ENCODE data around the gene TMEM169. TPM values are rescaled to one million over a fixed set of nuclear protein-coding genes. Genes with fewer than 3 reads are reported as not detected.
A peak's percentile ranks its signal among the peaks of the same experiment; 100 is the strongest.
"Not testable (repeated sequence)": the region's sequence is repeated elsewhere in the genome, so short reads cannot be mapped to it uniquely, and the experiment has no call there.

Gene TMEM169
- total RNA-seq, 1 experiment from 2014 or later: 8.2 TPM

DNA sequence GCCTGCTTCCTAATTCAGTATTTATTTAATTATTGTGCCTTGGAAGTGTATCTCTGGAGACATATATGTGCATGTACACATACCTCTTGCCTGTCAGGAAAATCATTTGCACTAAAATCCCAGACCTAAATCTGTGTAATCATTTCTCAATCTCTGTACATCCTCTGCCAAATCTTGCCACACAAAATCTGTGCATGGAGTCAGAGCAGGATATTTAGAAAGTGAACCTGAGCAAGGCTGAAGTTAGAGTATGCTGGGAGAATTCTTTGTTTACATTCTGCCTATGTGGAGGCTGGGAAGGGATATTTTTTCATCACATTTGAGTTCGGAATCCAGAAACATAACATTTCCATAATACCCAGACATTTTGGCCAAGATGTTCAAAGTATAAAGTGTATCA lies 36.8 kb downstream of the TMEM169 start:
- no peak for DNase-seq
- Histone ChIP-seq H3K36me3 (peaks cover 96% of the 10 kb centered on the region), H3K27ac (no peak overlapping the region), H3K4me1 (peaks cover 23% of the 10 kb centered on the region), H3K9me3 (replicated peaks) (no peaks in the 10 kb centered on the region), H3K27me3 (no peaks in the 10 kb centered on the region), H3K4me3 (no peak overlapping the region)

DNA sequence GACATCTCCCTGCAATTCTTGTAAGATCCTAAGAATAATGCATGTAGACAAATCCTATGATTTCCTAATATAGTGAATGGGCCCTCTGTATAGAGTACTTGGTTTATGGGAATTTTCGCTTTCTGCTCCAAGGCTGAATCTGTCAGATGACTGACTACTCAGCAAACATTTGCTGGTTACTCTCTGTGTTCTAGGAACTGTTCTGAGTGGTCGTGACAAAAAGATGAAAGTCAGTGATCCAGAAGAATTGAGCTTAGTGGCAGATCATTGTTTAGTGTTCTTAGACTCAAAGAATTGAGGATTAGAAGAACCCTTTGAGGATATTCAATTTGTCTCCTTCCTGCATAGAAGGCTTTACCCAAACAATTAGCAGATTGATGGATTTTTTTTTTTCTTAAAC lies 37.4 kb downstream of the TMEM169 start:
- Histone ChIP-seq H3K4me1 (peaks cover 20% of the 10 kb centered on the region), H3K36me3 (peaks cover 96% of the 10 kb centered on the region), H3K27ac (no peak overlapping the region)

DNA sequence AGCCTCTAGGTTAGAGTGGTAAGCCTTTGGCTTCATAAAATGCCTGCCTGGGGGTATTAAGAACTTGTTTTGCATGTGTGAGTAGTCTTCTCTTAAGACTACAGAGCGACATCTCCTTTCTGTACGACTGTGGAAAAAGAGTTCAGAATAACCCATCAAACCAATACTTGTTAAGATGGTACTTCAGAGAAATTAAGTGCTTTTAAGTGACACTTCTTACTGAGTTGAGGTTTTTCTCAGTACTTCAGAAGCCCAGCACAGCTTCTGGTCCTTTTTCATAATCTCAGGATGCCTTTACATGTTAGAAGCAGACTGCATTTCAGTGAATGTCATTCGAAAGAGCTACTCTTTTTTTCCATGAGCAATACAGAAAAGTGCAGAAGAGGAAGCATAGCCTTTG lies 38.3 kb downstream of the TMEM169 start:
- Histone ChIP-seq H3K9me3 (replicated peaks) (no peaks in the 10 kb centered on the region), H3K4me1 (peaks cover 16% of the 10 kb centered on the region), H3K4me3 (no peak overlapping the region), H3K36me3 (peaks cover 99% of the 10 kb centered on the region), H3K27ac (no peak overlapping the region), H3K27me3 (no peaks in the 10 kb centered on the region)
- DNase-seq: no peak

More for the DNA sequence above, 37.4 kb downstream of the TMEM169 start:
- Histone ChIP-seq H3K27me3 (no peaks in the 10 kb centered on the region), H3K9me3 (replicated peaks) (no peaks in the 10 kb centered on the region), H3K4me3 (no peak overlapping the region)
- no peak for DNase-seq

DNA sequence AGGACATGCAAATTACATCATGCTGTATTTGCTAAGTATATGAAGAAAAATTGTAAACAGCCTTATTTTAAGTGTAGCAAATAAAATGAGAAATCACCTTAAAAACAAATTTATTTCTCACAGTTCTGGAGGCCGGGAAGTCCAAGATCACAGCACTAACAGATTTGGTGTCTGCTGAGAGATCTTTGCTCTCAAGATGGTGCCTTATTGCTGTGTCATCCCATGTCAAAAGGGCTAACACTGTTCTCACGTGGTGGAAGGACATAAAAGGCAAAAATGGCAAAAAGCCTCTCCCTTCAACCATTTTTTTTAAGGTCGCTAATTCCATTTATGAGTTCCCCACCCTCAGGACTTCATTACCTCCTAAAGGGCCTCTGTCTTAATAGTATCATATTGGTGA lies 39.5 kb downstream of the TMEM169 start:
- peaks cover 94% of the 10 kb centered on the region for H3K36me3 ChIP-seq
- no peaks in the 10 kb centered on the region for H3K9me3 ChIP-seq (replicated peaks)
- no peaks in the 10 kb centered on the region for H3K27me3 ChIP-seq
- H3K4me1 ChIP-seq: peaks cover 5% of the 10 kb centered on the region
- no peak overlapping the region for H3K4me3 ChIP-seq
- no peak for DNase-seq
- H3K27ac ChIP-seq: no peak overlapping the region

DNA sequence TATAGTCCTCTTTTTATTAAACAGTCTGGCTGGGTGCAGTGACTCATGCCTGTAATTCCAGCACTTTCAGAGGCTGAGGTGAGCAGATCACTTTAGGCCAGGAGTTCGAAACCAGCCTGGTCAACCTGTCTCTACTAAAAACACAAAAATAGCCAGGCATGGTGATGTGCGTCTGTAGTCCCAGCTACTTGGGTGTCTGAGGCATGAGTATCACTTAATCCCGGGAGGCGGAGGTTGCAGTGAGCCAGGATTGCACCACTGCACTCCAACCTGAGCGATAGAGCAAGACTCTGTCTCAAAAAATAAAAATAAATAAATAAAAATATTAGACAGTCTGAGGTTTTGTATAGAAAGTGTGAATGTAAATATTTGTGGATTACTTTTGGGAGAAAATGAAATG lies 45.2 kb downstream of the TMEM169 start:
- DNase-seq: no peak
- no peaks in the 10 kb centered on the region for H3K27me3 ChIP-seq
- H3K36me3 ChIP-seq: peaks cover 94% of the 10 kb centered on the region
- no peak overlapping the region for H3K27ac ChIP-seq
- no peaks in the 10 kb centered on the region for H3K9me3 ChIP-seq (replicated peaks)
- H3K4me1 ChIP-seq: peaks cover 3% of the 10 kb centered on the region; the same call in 1 of the 2 replicates
- no peak overlapping the region for H3K4me3 ChIP-seq

DNA sequence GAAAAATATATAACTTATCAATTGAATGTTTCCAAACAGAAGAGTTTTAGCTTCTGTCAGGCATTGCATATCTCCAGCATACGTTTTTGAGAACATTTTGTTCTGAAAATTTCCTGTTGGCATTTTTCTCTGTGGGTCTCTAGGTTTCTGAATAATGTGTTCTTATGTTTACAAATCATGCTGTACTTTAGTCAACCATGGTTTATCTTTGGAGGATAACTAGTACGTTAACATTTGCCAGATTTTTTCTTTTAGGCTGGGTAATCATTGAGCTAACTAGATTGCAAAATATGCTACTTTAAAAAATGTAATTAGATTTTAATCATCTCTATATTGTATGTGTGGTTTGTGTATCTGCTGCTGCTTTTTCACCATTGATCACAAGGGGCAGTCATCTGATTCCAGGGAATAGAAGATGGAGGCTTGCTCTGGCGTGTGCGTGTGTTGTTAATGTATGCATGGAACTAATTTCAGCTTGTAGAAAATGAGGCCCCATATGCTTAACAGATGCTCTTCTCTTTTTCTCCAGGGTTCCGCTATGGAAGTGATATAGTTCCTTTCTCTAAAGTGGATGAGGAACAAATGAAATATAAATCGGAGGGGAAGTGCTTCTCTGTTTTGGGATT lies 48.7 kb downstream of the TMEM169 start:
- peaks cover 3% of the 10 kb centered on the region; the same call in 1 of the 2 replicates for H3K4me1 ChIP-seq
- no peaks in the 10 kb centered on the region for H3K9me3 ChIP-seq (replicated peaks)
- H3K36me3 ChIP-seq: peaks cover 97% of the 10 kb centered on the region
- H3K27me3 ChIP-seq: no peaks in the 10 kb centered on the region
- no peak for DNase-seq
- no peak overlapping the region for H3K27ac ChIP-seq
- no peak overlapping the region for H3K4me3 ChIP-seq

DNA sequence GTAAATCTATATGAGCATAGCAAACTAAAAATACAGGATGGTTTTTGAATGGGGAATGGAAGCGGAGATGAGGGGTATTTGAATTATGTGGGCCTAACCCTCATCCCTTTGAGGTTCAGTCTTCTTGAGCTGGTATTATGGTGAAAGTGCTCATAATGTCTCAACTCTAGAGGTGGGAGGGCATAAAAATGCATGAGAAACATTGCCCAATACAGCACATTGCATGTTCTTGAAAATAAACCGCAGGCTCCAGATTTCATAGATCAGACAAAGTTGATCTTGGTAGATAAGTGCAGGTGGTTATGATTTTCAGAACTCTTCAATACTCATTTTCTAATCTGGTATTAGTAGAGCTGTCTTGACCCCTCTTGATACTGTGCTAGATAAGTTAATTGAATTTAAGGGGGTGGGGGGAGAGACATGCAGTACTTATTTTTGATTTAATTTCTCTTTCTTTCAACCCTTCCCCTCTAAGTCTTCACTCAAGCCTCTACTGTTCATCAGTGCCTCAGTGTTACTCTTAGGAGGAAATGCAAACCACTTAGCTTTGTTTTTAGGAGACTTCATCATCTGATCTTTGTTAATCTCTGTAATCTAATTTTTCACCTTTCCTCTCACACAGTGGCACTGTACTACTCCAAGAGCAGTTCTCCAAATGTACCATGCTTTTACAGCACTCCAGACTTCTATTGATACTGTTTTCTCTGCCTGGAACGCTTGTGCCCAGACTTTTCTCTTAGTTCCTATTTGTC lies 49.6 kb downstream of the TMEM169 start:
- H3K9me3 ChIP-seq (replicated peaks): no peaks in the 10 kb centered on the region
- H3K27me3 ChIP-seq: no peaks in the 10 kb centered on the region
- no peak overlapping the region for H3K27ac ChIP-seq
- H3K36me3 ChIP-seq: peaks cover 98% of the 10 kb centered on the region
- H3K4me1 ChIP-seq: peaks cover 1% of the 10 kb centered on the region; the same call in 1 of the 2 replicates
- no peak for DNase-seq
- no peak overlapping the region for H3K4me3 ChIP-seq

DNA sequence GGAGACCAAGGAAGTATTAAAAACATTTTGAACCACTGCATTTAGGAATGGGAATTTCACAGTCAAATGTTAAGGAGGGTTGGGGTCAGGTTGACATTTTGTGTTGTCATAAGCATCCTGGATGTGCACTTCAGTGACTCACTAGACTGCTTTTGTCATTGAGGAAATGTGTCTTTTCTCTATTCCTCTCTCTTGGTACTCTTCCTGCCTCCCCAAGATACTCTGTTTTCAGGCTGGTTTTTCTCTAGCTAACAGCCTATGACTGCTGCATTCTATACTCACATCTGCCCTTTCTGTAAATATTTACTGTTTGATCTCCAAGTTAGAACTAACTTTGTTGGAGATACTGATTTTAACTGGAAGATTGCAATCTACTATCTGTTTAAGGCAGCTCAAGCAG lies 50.9 kb downstream of the TMEM169 start:
- Histone ChIP-seq H3K27me3 (no peaks in the 10 kb centered on the region), H3K27ac (no peak overlapping the region), H3K9me3 (replicated peaks) (no peaks in the 10 kb centered on the region), H3K4me1 (no peaks in the 10 kb centered on the region), H3K36me3 (peaks cover 98% of the 10 kb centered on the region), H3K4me3 (no peak overlapping the region)
- no peak for DNase-seq

DNA sequence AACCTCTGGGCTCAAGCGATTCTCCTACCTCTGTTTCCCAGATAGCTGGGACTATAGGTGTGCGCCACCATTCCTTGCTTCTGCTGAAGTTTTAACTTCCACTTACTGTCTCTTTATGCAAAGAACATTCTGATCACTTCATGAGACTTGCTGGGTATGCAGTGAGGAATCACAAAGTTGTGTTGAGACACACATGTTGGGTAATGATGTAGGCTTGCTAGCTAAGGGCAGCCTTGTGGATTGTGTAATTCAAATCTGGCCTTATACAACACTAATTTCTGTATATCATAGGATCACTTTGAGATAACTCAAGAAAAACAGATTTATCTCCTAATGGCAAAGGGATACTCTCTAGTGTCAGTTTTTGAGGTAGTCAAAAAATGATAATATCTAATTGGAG lies 51.7 kb downstream of the TMEM169 start:
- Histone ChIP-seq H3K4me1 (no peaks in the 10 kb centered on the region), H3K27me3 (no peaks in the 10 kb centered on the region), H3K4me3 (no peak overlapping the region), H3K9me3 (replicated peaks) (no peaks in the 10 kb centered on the region), H3K27ac (no peak overlapping the region), H3K36me3 (peaks cover 98% of the 10 kb centered on the region)
- no peak for DNase-seq

DNA sequence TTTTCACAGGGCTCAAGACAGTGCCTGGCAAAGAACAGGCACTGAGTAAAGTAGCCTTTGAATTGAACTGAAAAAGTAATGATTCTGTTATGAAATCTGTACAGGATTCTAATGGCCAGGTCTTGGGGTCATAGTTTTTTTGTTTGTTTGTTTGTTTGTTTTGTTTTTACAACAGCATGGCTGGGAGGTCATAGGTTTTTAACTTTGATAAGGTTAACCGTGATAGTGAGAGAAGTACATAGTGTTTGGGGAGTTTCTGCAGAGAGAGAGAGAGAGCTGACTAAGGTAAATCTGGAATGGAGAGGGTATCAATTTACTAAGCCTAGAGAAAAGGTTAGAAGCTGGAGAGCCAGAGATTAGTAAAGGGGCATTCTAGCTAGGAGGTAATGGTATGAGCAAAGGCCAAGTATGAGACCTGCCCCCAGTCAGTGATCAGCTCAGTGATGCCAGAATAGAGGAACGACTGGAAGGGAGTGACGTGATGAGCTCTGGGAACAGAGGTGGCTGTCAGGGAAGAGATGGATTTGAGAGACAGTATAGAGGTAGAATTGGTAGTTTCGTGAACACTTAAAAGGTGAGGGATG lies 53.3 kb downstream of the TMEM169 start:
- Histone ChIP-seq H3K9me3 (replicated peaks) (no peaks in the 10 kb centered on the region), H3K27me3 (no peaks in the 10 kb centered on the region), H3K27ac (no peak overlapping the region), H3K4me3 (no peak overlapping the region), H3K36me3 (peaks cover 98% of the 10 kb centered on the region), H3K4me1 (no peaks in the 10 kb centered on the region)
- no peak for DNase-seq

DNA sequence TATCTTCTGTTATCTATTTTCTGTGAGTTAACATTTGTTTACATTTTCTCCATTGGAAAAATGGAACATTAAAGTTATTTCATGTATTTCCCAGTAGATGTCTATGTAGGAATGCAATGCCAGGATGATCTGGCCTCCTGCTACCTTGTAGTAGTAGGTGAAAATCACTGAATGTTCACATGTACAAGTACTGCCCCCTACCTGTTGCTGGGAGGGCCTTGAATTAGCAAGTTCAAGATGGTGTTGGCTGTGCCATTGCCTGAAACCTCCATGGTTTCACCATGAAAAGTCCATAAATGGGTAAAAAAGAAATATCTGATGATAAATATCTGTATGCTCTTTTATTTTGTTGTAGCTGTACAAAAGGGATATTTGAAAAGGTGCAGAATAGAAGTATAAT lies 58.2 kb downstream of the TMEM169 start:
- Histone ChIP-seq H3K27ac (no peak overlapping the region), H3K4me3 (no peak overlapping the region), H3K9me3 (replicated peaks) (no peaks in the 10 kb centered on the region), H3K36me3 (peaks cover 95% of the 10 kb centered on the region), H3K27me3 (no peaks in the 10 kb centered on the region), H3K4me1 (no peaks in the 10 kb centered on the region)
- peak; percentile 13 to 34 for DNase-seq

DNA sequence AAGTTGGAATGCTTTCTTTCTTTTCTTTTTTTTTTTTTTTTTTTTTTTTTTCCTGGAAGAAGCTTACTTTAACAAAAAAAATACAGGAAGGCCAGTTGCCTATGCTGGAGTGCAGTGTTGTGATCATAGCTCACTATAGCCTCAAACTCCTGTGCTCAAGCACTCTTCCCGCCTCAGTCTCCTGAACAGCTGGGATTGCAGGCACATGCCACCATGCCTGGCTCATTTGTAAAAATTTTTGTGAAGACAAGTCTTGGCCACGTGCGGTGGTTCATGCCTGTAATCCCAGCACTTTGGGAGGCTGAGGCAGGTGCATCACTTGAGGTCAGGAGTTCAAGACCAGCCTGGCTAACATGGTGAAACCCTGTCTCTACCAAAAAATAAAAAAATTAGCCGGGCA lies 59.8 kb downstream of the TMEM169 start:
- H3K4me1 ChIP-seq; H3K4me3 ChIP-seq; H3K9me3 ChIP-seq (replicated peaks); DNase-seq; H3K27ac ChIP-seq; H3K27me3 ChIP-seq: not testable (repeated sequence)
- H3K36me3 ChIP-seq: peaks cover 96% of the 10 kb centered on the region

DNA sequence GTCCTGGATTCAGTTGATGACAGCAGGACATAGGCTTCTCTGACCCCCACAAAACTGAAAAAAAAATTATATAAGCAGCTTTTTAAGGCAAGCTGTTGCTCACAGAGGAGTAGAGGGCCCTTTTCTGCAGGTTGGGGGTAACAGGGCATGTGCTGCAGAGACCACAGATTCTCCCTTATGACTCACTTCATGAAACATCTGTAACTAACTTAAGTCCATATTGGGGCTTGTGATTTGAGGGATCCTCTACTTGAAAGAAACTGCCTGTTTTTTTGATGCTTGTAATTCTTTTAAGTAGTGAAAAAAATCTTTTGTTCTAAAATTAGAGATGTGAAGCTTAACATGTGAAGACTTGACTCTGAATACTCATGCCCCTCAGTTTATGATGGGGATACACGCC lies 60.8 kb downstream of the TMEM169 start:
- DNase-seq: no peak

DNA sequence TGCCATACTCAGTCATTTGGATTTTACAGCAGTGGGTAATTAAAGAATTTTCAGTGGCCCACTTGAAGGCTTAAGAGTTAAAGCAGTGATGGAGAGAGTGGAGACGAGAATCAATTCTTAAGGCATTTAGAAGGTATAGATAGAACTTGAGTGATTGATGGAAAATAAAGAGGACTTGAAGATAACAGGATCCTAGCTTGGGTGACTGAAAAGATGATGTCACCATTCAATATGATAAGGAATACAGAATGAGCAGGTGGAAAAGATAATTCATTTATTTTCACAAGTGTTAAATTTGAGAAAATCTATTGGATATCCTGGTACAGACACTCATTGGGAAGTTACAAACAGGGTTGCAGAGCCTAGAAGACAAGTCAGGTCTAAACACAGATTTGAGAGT lies 62.7 kb downstream of the TMEM169 start:
- H3K36me3 ChIP-seq: peaks cover 95% of the 10 kb centered on the region
- H3K4me1 ChIP-seq: no peaks in the 10 kb centered on the region
- no peak overlapping the region for H3K4me3 ChIP-seq
- no peaks in the 10 kb centered on the region for H3K9me3 ChIP-seq (replicated peaks)
- no peak overlapping the region for H3K27ac ChIP-seq
- H3K27me3 ChIP-seq: no peaks in the 10 kb centered on the region
- no peak for DNase-seq

More for the DNA sequence above, 60.8 kb downstream of the TMEM169 start:
- H3K4me1 ChIP-seq: no peaks in the 10 kb centered on the region
- H3K27me3 ChIP-seq: no peaks in the 10 kb centered on the region
- no peak overlapping the region for H3K4me3 ChIP-seq
- no peak overlapping the region for H3K27ac ChIP-seq
- H3K9me3 ChIP-seq (replicated peaks): no peaks in the 10 kb centered on the region
- peaks cover 95% of the 10 kb centered on the region for H3K36me3 ChIP-seq

DNA sequence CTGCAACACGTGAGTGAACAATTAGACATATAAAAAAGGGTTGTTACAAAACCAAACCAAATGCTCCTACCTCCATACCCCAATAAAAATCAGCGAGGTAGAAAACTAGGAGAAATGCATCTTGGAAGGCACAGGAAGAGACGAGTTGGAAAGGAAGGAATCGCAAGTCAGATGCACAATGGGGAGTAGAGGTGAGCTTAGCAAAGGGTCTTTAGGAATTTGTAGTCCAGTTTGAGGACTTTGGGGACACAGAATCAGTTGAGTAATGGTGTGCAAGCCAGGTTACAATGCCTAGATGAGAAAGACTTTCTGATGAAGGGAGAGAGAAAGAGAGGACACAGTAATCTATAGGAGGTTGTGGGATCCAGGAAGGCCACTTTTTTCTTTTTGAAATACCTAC lies 63.1 kb downstream of the TMEM169 start:
- peaks cover 95% of the 10 kb centered on the region for H3K36me3 ChIP-seq
- no peak overlapping the region for H3K4me3 ChIP-seq
- H3K4me1 ChIP-seq: no peaks in the 10 kb centered on the region
- no peaks in the 10 kb centered on the region for H3K9me3 ChIP-seq (replicated peaks)
- H3K27me3 ChIP-seq: no peaks in the 10 kb centered on the region
- H3K27ac ChIP-seq: no peak overlapping the region
- no peak for DNase-seq

Data from SJCRH30 (cell line).